AG10803 (cell line): ENCODE data around the gene ST7L.

ENCODE experiments used
- DNase-seq: peaks from one replicate; pipeline ENCODE4 v3.0.0; 2010; ENCODE audit warnings: low read depth
- H3K4me3 ChIP-seq: 2 replicates; pipeline ENCODE4 v1.5.1; 2011; ENCODE audit warnings: mild to moderate bottlenecking, low read length, control low read depth
- CTCF ChIP-seq: conservative IDR thresholded peaks from 2 replicates; pipeline ENCODE4 v1.5.1; 2011; ENCODE audit warnings: mild to moderate bottlenecking, low read length, control low read depth, inconsistent platforms

ST7L gene

DNA sequence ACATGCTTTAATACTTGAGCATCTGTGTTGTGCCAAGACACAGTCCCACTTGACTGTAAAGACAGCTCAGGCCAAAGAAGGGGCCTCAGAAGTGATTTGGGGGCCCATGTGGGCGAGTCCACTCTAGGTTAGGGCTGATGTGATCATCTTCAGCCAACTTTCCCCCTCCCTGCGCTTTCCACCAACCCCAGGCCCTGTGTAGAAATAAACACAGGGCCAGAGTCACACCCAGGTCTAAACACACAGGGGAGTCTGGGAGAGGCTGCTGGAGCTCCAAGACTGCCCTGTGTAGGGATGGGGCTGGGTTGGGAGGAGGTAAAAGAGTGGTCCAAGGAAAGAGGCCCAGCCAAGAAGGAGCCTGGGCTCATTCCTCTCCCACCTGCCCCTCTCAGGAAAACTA lies 112.6 kb downstream of the ST7L start:
- no peak for TF ChIP-seq CTCF
- DNase-seq, result no peak
- no peak overlapping the region for H3K4me3 ChIP-seq

- no peak for TF ChIP-seq CTCF
- H3K4me3 ChIP-seq, result no peak overlapping the region
Measured at GRCh38 chr1:112505878-112506277, 113.1 kb downstream of the ST7L start.

GRCh38 chr1:112505400-112505785 lies 113.5 kb downstream of the ST7L start:
- H3K4me3 ChIP-seq, result no peak overlapping the region
- no peak for TF ChIP-seq CTCF
- DNase-seq, result no peak

More at GRCh38 chr1:112505878-112506277, 113.1 kb downstream of the ST7L start:
- DNase-seq, result no peak

- no peak overlapping the region for H3K4me3 ChIP-seq
- no peak for TF ChIP-seq CTCF
- no peak for DNase-seq
Measured at GRCh38 chr1:112504661-112505399, 114.1 kb downstream of the ST7L start.

DNA sequence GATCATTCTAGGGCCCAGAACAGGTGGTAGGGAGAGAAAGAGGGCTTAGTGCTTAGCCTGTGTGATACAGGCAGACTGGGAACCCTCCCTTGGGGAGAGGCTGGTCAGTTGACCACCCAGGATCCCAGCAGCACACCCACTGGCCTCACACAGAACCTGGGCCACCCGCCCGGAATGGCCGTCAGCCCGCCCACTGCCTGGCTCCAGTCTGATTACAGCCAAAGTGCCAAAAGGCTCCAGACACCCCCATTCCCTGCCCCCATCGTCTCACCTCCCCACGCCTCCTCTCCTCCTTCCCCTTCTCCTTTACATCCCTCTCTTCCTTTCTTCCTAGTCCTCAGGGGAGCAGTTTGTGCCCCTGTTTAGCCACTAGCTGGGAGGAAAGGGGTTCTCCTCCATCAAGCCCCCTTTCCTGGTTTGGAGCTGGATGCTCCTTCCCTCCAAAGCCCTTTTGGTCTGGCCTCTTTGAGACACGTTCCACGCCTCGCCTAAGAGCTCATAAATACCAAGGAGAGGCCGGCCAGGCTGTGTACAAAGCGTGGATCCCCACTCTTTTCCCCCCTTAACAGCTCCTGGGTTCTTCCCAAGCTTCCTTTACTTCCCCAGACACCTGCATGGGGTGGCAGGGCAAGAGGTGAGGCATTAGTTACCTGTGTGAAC lies 114.8 kb downstream of the ST7L start:
- no peak overlapping the region for H3K4me3 ChIP-seq
- DNase-seq, result no peak
- TF ChIP-seq CTCF, result no peak

- peak overlapping the region; percentile 64; the same call in 1 of the 2 replicates for H3K4me3 ChIP-seq
- TF ChIP-seq CTCF, result no peak
- peak; percentile 61 for DNase-seq
Measured at GRCh38 chr1:112502826-112503225, 116.1 kb downstream of the ST7L start.
